HG02678 (cell line): ENCODE results near the gene BTBD19.
"Not testable (repeated sequence)": the region's sequence is repeated elsewhere in the genome, so short reads cannot be mapped to it uniquely, and the experiment has no call there.

Experiments
- ATAC-seq: cut with Tn5 transposase; IDR thresholded peaks from one replicate; pipeline ENCODE4 v1.9.1; 2021; ENCODE audit warnings: mild to moderate bottlenecking, moderate library complexity; ENCODE audit not compliant: unreplicated experiment

Gene BTBD19

GRCh38 chr1:44808063-44808937, at the start of gene BTBD19:
Gene BTBD19, plus strand, starts transcription at chr1:44808523. Its CDS starts 298 bp downstream, at chr1:44808821.
- peak; percentile 34 for ATAC-seq

- ATAC-seq, result no peak
These were observed 49.2 kb upstream of the BTBD19 start for GRCh38 chr1:44759077-44759476.

GRCh38 chr1:44760876-44761275, 47.4 kb upstream of the BTBD19 start:
- no peak for ATAC-seq

GRCh38 chr1:44766421-44766820, 41.9 kb upstream of the BTBD19 start:
- not testable (repeated sequence) for ATAC-seq

- ATAC-seq, result peak; percentile 80
These were observed 33.0 kb upstream of the BTBD19 start, which contains the start of gene RPS8 for GRCh38 chr1:44775078-44775929. Gene RPS8, plus strand, starts transcription at chr1:44775540. Its CDS starts 57 bp downstream, at chr1:44775597.

- ATAC-seq, result no peak
These were observed 32.2 kb upstream of the BTBD19 start for GRCh38 chr1:44775930-44776729.

- no peak for ATAC-seq
These were observed 31.6 kb upstream of the BTBD19 start for GRCh38 chr1:44776730-44777068.

GRCh38 chr1:44777547-44777946, 30.8 kb upstream of the BTBD19 start:
- ATAC-seq, result no peak

GRCh38 chr1:44777969-44778635, 30.2 kb upstream of the BTBD19 start:
- ATAC-seq, result no peak

GRCh38 chr1:44778705-44779576, 29.4 kb upstream of the BTBD19 start:
- no peak for ATAC-seq

GRCh38 chr1:44780583-44781121, 27.7 kb upstream of the BTBD19 start:
- no peak for ATAC-seq

GRCh38 chr1:44783697-44784093, 24.6 kb upstream of the BTBD19 start:
- ATAC-seq, result no peak

GRCh38 chr1:44784094-44785028, 24.0 kb upstream of the BTBD19 start:
- ATAC-seq, result no peak

- ATAC-seq, result no peak
These were observed 23.3 kb upstream of the BTBD19 start for GRCh38 chr1:44785029-44785380.

GRCh38 chr1:44785501-44786137, 22.7 kb upstream of the BTBD19 start:
- ATAC-seq, result no peak

- ATAC-seq, result peak; percentile 49
These were observed 22.0 kb upstream of the BTBD19 start for GRCh38 chr1:44786138-44786840.

- no peak for ATAC-seq
These were observed 21.4 kb upstream of the BTBD19 start for GRCh38 chr1:44786841-44787426.
